Stimulated activated CD4-positive, alpha-beta T cell treated with anti-CD3 and anti-CD28 coated beads, Interleukin-15, amount 100 ng/mL, for 24 hours (primary cell): Measurements from ENCODE around the gene ZRSR2.
"Not testable (repeated sequence)": the region's sequence is repeated elsewhere in the genome, so short reads cannot be mapped to it uniquely, and the experiment has no call there.

ENCODE experiments used
- DNase-seq: peaks from one replicate; pipeline ENCODE4 v3.0.0-alpha.2; 2020

The ZRSR2 gene

DNA sequence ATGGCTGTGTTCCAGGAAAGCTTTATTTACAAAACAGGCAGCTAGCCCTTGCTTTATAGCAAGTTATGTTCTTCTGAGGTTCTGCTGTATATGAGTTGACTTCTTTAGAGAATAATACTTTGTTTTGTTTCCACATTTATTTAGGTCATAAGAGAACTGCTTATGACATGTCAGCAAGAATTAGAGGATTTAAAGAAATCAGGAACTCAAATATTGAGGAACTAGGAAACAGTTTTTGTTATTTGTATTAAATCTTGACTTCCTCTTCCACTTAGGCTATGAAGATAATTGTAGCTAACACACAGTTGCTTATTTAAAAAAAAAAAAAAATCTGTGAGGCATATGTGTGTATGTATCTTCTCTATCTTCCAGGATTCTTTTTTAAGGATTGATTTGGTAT is 14.3 kb downstream of the ZRSR2 start:
- DNase-seq, result no peak

DNA sequence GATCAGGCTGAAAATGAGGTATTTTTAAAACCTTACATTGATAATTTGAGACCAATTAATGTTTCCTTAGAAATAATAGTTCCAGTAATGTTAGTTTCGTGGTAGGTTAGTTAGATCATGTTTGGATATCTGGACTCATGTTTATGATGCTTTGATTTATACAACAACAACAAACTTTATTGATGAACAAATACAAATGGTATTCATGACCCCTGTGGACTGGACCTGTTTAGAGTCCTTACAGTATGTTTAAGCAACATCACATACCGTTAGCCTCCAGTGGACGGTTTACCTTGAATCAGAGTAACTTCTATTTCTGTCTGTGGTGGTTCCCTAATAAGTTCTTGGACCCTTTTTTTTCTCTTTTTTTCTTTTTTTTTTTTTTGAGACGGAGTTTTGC is 18.0 kb downstream of the ZRSR2 start:
- DNase-seq, result no peak

DNA sequence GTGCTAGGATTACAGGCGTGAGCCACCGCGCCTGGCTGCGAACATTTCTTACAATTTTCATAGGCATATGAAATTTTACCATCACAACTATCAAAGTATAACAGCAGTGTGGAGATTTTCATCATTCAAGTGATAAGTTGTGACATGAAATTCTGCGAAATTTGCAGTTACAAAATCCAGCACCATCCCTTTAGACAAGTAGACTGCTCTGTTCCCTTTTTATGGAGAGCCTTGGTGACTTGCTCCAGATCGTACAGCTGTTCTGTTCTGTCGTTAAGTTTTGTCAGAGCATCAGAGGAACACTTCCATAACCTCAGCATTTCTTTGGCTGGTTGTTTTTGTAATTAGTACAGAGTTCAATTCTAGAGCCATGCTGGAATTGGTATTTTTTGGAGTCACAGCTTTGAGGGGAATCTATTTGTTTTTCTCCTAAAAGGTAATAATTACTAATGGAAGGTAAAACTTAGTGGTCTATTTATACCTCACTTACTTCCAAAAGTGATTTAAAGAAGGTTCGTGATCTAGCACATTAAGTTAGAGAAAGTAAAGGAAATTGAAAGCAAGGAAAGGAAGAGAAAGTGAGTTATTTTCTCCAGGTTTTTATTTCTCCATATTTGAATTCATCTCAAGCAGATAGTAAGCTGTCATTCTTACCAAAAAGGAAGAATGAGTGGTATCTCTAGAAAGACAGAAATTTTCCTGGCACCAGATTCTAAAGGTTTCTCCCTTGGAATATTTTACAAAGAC is 22.1 kb downstream of the ZRSR2 start:
- DNase-seq, result no peak

DNA sequence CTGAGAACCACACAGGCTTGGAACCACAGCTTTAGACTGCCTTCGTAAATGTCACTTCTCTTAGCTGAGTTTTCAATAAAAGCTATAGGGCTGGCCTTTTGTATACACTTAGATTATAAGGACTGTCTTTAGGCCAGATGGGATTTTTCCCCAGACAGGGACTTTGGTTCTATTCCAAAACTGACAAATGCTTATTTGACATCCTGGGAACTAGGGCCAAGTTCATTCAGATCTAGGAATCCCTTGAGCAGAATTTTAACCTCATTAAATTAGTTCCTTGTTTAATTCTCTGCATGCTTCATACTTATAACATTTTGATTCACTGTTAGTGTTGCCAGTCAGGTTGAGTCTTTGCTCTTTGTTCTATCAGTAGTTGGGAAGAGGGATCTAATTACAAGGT is 23.1 kb downstream of the ZRSR2 start:
- no peak for DNase-seq

DNA sequence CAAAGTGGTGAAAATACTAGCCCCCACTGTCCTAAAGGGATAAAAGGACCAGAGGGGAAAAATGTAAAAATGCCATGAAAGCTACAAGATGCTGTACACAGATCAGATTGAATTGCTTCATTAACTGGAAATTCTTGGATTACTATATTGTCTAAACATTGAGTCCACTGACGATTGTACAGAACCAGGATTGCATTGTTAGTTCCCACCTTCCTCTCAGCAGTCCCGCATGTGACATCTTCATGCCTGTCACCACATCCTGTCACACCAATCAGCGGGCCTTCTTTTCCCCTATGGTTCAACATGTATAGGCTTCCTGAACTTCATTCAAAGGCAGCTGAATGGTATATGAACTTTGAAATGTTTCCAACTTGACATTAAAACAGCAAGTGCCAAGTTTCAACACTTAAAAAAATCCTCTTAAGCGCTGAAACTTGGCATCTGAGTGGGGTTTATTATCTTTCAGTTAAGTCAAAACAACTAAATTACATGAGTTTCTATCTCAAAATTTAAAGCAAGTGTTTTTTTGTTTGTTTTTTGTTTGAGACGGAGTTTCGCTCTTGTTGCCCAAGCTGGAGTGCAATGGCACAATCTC is 24.6 kb downstream of the ZRSR2 start:
- DNase-seq, result no peak

DNA sequence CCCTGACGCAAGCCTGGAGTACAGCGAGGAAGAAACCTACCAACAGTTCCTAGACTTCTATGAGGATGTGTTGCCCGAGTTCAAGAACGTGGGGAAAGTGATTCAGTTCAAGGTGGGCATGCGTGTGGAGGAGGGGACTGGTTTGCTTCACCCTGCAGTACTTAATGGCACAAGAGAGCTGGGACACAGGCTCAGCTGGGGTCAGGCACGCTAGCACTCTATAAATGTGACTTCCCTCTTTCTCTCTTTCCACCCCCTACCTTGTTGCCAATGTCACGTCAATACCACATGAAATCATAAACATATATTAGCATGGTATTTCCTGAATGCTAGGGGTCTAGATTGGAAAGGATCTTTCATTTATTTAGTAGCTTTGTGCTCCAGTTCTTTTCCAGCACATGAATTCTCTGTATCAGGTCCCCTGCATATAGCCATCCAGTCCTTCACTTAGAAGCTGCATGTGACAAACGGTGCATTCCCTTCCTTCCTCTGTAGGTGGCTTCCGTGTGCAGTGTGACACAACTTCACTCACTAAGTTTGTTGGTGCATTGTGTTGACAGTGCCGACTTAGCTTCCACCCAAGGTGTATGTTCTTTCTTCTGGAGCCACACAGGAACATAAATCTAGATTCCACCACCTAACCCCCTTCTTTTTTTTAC is 25.6 kb downstream of the ZRSR2 start:
- peak; percentile 31 for DNase-seq

DNA sequence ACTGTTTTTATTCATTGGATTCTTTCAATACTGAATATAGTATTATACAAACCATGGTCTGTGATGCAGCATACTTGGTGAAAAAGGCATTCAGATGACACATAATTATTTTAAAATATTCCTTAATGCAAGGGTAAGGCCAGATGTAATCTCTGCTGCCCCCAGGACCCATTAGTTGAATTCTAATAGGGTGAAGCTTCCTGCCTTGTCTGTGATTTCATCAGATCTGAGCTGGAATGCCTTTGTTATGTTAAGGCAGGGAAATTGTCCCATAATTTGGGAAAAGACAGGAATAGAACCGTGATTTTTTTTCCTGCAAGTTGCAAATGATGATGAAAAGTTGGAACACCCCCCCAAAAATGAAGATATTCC is 26.1 kb downstream of the ZRSR2 start:
- no peak for DNase-seq

DNA sequence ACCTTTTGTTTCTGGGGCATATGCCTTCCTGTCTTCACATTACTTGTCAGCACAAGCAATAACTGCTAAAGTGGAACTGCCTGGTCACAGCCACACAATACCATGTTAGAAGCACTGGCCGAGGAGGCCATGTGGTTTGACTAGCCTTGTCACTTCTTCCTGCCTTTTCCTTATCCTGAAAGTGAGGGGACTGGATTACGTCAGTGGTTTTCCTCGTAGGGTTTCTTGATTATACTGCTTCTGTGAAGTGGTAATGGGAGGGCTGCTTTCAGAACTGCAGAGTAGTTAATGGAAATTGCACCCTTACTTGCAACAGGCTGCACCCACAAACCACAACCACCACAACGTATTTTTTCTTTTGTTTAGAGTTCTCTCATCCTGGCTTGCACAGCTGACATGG is 26.6 kb downstream of the ZRSR2 start:
- peak; percentile 40 for DNase-seq

DNA sequence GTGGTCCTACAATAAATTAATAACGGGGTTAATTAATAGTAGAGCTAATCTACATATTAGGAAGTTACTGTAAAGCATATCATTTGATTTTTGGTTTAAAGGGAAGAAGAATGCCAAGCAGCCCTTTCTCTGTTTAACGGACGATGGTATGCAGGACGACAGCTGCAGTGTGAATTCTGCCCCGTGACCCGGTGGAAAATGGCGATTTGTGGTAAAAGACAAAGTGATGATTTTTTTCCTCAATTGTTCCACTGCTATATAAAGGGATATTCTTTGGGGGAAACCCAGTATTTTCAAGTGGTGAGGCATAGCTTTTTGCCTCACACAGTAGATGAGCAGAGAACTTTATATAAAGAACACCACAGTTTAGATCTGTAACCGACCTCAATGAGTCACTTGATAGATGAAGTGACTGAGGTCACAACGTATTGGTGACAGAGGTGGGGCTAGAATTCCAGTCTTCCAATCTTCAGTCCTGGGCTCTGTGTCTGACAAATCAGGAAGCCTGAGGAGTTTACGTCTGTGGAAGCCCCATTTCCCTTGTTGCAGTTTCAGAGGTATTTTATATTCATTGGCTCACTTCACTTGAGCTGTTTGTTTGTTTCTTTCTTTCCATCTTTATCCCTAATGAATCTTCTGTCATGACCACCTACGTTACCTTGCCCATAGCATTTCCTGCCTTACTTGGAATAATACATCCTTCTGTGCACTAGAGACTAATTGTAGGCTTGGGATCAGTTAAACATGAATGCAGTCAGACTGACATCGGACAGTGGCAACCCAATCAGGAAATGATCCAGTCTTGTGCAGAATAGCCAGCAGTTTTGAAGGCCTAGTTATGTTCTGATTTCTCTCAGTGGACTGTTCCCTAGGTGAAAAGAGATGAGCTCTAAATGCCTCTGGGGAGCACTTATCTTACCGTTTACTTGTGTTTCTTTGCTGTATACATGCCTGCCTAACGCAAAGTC is 30.1 kb downstream of the ZRSR2 start:
- peak; percentile 34 for DNase-seq

DNA sequence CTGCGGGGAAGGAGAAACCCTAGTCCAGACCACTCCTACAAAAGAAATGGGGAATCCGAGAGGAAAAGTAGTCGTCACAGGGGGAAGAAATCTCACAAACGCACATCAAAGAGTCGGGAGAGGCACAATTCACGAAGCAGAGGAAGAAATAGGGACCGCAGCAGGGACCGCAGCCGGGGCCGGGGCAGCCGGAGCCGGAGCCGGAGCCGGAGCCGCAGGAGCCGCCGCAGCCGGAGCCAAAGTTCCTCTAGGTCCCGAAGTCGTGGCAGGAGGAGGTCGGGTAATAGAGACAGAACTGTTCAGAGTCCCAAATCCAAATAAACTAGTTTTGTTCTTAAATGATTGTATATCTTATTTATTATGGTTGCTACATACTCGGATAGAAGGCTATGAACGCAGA is 32.6 kb downstream of the ZRSR2 start:
- DNase-seq, result no peak

DNA sequence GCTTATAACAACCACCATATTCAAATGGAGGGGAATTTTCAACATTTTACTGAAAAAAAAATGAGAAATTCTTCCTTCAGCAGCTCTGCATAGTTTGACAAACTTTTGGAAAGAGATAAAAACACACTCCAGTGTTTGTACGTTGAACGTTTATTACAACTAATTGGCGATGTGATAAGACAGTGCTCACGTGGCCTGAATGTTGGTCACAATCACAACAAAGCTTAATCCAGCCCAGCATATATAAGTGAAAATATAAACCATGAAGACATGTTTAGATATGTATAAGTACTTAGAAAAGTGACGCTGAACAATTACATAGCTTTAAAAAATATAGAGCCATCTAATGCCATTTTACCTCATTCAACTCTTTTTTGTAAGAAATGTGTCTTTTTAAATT is 35.7 kb downstream of the ZRSR2 start:
- DNase-seq, result no peak

DNA sequence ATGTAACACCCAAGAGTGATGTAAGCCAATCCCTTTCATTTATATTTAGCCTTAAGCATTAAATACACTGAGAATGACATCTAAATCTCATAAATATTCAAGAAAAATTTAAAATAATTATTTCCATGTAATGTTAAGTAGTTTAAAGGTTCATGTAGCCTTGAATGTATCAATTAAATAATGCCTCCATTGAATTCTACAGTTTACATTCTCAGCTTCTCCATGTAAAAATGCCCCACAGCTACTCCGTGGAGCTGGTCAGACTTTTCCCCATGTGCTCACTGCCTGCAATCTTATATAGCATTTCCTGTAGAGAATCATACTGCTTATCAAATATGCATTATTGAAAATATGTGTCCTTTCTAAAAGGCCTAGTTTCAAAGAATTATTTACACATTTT is 38.9 kb downstream of the ZRSR2 start:
- DNase-seq, result no peak

DNA sequence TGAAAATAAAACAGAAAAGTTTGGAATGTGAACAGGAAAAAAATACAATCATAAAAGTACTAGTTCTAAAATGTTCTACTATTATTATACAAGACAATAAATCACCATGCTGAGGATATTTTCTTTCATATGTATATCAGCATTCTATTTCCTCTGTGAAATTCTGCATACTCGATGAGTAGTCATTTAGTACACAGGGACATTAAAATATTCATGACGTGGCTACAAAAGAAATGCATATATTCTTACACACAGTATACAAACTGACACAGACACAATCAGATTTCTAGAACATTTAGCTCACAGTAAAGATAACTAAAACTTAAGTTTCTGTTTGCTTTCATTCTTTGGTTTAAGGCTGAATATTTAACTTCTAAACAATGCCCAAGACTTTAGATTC is 41.1 kb downstream of the ZRSR2 start:
- DNase-seq, result not testable (repeated sequence)

DNA sequence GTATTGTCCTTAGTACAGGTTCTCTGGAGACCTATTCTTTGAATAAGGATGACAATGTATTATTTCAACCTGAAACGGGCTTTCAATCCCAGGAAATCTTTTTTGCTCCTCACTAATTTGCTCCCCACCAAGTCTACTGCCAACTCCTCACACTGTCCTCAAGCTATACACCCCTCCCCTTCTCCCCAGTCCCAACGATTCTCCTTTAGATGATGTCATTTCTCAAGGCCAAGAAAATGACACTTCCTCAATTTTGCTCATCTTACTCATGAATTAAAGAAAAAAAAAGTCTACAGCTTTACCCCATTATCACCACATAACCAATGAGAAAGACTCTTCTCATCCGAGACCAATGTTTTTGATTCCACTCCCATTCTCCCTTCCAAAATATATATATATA is 43.8 kb downstream of the ZRSR2 start:
- DNase-seq, result no peak

DNA sequence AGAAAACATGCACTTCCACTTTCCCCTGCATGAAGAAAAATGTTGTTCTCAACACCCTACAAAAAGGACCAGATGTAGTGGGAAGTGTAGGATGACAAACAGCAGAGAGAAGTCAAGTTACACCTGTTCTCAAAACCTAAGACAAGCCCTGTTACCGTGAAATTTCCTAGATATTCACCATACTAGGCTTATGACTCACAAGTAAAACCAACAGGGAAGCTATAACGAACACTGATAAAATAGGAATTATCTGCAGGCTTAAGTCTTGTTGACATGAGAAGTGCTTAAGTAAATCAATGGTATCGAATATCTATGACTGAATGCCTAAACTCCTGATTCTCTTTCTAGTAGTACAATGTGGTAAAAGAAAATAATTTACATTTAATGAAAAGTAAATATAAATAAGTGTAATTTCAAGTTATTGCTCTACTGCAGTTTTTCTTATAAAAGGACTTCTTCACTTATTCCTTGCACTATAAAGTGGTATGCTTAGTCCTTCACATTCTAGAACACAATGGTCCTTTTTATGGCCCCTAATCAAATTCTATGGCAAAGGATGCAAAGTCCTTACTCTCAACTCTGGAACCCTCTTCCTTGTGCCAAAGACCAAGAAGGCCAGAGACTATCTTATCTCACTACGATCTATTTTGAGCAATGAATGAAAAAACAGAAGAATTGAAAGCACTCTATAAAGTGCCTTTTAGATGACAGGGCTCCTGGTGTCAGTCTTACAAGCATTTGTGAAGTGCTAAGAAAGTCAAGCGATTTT is 44.7 kb downstream of the ZRSR2 start:
- no peak for DNase-seq

DNA sequence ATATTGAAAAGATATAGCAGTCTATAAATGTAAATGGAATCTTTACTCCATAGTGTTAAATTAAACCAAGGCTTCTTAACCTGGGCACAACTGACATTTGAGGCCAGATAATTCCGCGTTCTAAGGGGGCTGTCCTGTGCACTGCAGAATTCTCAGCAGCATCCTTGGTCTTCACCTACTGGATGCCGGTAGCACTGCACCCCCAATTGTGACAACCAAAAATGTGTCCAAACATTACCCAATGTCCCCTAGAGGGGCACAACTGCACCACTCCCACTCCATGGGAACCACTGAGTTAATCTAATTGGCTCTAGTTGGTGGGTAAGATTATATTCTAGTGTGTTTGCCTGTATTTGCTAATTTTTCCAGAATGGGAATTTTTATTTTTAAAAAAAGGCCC is 47.7 kb downstream of the ZRSR2 start:
- DNase-seq, result peak; percentile 13

DNA sequence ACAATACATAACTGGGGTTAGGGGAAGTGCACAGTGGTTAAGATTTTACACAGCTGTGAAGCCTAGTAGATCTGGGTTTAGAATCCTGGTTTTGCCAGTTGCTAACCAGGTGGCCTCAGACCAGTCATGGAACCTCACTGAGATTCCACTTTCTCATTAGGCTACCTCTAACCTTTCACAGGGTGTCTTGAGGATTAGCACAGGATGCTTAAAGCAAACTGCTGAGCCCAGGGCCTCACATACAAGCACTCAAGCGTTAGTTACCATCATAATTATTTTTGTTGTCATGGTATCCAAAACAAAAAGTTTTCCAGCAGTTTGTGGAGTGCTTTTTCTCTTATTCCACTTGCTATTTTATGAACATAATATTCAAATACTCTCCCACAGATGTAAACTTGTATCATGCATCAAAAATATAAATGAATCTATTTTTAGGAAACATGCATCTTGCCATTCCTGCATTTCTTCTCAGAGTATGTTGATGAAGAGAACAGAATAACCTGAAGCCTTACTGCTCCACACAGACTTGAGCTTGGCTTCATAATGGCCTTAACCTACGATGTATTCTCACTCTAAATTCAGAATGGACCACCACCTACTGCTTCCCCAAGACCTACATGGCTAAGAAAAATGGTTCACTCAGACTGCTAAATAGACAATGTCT is 51.7 kb downstream of the ZRSR2 start:
- DNase-seq, result no peak

DNA sequence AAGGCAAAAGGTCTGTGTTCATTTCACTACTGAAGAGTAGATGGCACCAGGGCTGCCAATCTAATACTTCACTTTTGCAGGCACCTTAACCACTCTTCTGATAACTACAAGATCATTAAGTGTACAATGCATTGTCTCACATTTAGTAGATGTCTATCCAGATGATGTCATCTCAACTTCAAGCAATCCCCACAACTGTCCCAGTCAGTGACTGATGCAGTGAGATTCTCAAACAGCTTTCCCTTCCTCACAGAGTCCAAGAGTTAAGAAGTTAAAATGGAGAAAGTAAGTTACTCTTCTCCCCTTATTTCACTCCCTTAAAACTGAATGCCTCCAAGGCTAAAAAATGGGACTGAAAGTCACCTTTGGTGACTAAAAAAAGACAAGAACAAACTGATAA is 53.7 kb downstream of the ZRSR2 start:
- DNase-seq, result no peak

DNA sequence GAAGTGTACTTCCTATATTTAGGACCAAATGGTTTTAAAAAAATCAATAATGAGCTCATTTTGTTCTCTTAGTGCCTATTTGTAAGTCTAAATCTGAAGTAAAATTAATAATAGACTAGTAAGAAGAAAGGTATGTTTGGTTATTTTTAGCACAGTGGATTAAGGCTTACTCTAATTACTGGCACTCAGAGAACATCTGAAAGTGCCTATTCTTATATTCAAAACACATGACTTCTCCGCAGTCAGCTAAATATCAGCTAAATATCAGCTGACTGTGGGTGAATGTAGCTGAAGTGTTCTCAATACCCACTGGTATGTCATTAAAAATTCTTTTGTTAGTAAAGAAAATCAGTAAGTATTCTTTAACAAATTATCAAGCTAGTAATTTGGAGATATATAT is 58.3 kb downstream of the ZRSR2 start:
- DNase-seq, result no peak

DNA sequence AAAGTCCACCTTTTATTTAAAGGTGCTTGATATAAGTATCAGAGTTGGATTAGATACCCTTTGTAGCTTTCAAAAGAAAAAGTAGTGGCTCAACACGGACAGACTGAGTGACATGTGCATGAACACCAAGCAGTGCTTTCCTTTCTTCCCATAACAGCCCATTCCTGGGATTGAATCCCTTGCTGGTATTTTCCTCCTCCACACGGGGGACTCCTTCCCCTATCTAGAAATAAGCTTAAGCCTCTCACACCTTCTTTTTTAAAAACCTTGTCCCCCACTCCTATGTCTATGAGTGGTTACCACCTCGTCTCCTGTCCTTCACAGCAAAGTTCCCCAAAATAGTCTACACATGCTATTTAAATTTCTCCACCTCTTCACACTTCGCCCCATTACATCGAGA is 59.3 kb downstream of the ZRSR2 start:
- DNase-seq, result no peak

DNA sequence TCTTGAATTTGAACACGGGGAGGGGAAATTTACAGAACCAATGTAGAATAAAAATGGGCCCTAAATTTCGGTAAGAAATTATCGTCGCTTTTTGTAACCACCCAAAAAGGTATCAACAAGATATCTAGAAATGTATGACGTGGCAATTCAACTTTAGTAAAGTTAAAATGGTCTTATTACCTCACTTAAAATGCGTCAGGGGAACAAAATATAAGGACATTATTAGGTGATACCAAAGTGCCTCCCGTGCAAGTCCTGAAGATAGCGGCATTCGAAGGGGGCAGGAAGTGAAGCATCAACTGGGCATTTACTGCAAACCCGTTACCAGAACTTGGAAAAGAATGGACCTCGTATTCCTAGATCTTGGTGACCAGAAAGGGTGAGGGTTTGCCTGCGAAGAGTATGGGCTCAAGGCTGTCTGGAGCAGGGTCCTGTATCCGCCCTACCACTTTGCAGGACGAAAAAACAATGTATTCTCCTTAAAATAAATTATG is 63.3 kb downstream of the ZRSR2 start:
- no peak for DNase-seq
